Memory B cell (primary cell): ENCODE data around the gene IPO7.

Experiments
- ATAC-seq: fragments of 150-1000 bp; cut with Tn5 transposase; 2 replicates; pipeline ENCODE4 v1.10.0; 2021; ENCODE audit warnings: low read depth, mild to moderate bottlenecking, moderate library complexity
- DNase-seq, 2 donors: peaks; one replicate each; pipeline ENCODE4 v3.0.0; 2022; ENCODE audit warnings: low spot score in 2 of 2
- H3K27ac Mint-ChIP-seq: one replicate; pipeline ENCODE4 v1.8.0; 2022; ENCODE audit warnings: mild to moderate bottlenecking, moderate library complexity, mixed read lengths
- H3K27me3 Mint-ChIP-seq: one replicate; pipeline ENCODE4 v1.8.0; 2022; ENCODE audit warnings: mixed read lengths
- H3K36me3 Mint-ChIP-seq: one replicate; pipeline ENCODE4 v1.8.0; 2022; ENCODE audit warnings: mild to moderate bottlenecking, mixed read lengths
- H3K4me1 Mint-ChIP-seq: one replicate; pipeline ENCODE4 v1.8.0; 2022; ENCODE audit warnings: mixed read lengths
- H3K4me3 Mint-ChIP-seq: one replicate; pipeline ENCODE4 v1.8.0; 2022; ENCODE audit warnings: mild to moderate bottlenecking, moderate library complexity, mixed read lengths
- H3K9me3 Mint-ChIP-seq: one replicate; pipeline ENCODE4 v1.8.0; 2022; ENCODE audit warnings: mixed read lengths

IPO7 gene

DNA sequence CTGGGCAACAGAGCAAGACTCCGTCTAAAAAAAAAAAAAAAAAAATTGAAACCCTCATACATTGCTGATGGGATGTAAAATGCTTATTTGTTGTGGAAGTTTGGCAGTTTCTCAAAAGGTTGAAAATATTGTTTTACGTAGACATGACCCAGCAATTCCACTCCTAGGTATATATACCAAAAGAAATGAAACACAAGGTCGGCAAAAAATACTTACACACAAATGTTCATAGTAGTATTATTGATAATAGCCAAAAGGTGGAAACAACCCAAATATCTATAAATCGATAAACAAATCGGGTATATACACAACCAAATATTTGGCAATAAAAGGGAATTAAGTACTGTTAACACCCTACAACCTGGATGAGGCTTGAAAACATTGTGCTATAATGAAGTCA is 71.3 kb downstream of the IPO7 start:
- DNase-seq (no peak), ATAC-seq (no peak)
- Mint-ChIP-seq H3K27ac (no peak overlapping the region), H3K27me3 (no peaks in the 10 kb centered on the region), H3K9me3 (no peaks in the 10 kb centered on the region), H3K36me3 (no peaks in the 10 kb centered on the region), H3K4me1 (peaks cover 3% of the 10 kb centered on the region), H3K4me3 (no peak overlapping the region)

- Mint-ChIP-seq H3K27me3 (no peaks in the 10 kb centered on the region), H3K36me3 (peaks cover 3% of the 10 kb centered on the region), H3K4me3 (peak overlapping the region; percentile 89), H3K9me3 (no peaks in the 10 kb centered on the region), H3K4me1 (peaks cover 16% of the 10 kb centered on the region), H3K27ac (peak overlapping the region; percentile 98)
- DNase-seq (peak in 1 of 2 donors; percentile 27), ATAC-seq (no peak)
Observed at GRCh38 chr11:9459667-9460321, 75.3 kb downstream of the IPO7 start.

DNA sequence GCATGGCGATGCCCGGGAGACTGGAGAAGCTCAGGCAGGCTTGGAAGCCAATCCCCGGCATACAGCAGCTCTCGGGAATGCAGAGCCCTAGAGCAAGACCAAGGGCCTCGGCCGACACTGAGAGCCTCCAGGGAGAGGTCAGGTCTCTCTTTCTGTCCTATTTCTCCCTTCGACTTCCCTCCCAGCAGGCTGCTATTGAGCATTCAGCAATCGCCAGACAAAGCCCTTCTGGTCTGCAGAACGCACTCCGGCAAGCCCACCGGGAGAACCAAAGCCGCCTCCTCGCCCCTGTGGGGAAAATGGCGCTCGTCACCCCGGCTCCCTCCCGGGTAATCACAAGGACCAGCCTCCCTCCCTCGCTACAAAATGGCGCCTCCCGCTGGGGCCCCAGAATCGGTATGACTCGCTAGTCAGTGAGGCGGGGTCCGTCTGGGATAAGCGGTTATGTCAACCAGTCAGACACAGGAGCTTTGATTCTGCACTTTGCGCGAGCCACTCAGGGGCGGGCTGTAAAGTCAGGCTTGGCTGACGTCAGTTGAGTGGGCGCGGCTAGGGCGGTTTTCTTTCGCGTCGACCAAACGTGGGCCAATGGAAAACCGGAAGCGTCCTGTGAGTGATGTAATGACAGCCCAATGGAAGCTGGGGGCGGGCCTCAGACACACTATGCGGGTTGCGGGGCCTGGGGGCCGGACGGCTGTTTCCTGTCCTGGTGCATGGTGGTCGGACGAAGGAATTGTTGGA is 76.0 kb downstream of the IPO7 start, which contains the start of gene ZNF143:
ZNF143 (plus strand) TSS at position 691 of the 741 bp plus-strand sequence. CDS start 10,297 bp downstream, outside the sequence.
- H3K27ac Mint-ChIP-seq, result peak within 1 kb of the TSS; percentile 98
- peak within 1 kb of the TSS; percentile 89 for H3K4me3 Mint-ChIP-seq
- H3K9me3 Mint-ChIP-seq, result no peaks in the 10 kb centered on the region
- DNase-seq (peak; percentile 98 to 99), ATAC-seq (peak; percentile 78)
- H3K36me3 Mint-ChIP-seq, result peaks cover 3% of the 10 kb centered on the region
- H3K4me1 Mint-ChIP-seq, result peaks cover 16% of the 10 kb centered on the region
- H3K27me3 Mint-ChIP-seq, result no peaks in the 10 kb centered on the region

DNA sequence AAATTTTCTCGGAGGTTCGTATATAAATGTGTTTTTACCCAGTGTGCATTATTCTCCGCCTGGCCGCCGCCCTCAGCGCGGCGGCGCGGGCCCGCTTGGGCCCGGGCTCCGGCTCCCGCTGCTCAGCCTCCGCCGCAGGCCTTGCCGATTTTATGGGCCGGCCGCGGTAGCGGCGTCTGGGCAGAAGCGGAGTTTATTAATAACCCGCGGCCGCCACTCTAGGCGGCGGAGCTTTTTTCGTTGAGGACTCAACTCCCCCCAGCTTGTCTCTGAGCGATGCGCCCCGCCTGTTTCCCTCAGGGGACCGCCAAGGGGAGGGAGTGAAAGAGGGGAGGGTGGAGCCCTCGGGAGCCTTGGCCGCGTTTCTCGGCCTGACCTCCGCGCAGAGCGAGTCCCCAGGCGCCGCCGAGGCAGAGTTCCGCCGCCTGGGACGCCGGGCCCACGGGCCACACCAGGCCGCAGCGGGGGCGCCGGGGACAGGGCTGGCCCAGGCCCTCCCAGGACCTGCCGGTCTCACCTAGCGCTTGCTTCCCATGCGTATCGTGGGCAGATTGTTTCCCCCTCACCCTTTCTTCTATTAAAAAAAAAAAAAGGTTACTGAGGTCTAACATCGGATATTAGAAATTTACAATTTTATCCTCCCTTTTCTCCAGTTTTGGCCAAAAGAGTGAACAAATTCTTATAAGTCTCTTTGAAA is 76.8 kb downstream of the IPO7 start:
- peaks cover 16% of the 10 kb centered on the region for H3K4me1 Mint-ChIP-seq
- H3K4me3 Mint-ChIP-seq, result peak overlapping the region; percentile 89
- no peaks in the 10 kb centered on the region for H3K27me3 Mint-ChIP-seq
- peaks cover 3% of the 10 kb centered on the region for H3K36me3 Mint-ChIP-seq
- peak overlapping the region; percentile 98 for H3K27ac Mint-ChIP-seq
- DNase-seq, result peak; percentile 84 to 88
- peak; percentile 54 for ATAC-seq
- no peaks in the 10 kb centered on the region for H3K9me3 Mint-ChIP-seq

DNA sequence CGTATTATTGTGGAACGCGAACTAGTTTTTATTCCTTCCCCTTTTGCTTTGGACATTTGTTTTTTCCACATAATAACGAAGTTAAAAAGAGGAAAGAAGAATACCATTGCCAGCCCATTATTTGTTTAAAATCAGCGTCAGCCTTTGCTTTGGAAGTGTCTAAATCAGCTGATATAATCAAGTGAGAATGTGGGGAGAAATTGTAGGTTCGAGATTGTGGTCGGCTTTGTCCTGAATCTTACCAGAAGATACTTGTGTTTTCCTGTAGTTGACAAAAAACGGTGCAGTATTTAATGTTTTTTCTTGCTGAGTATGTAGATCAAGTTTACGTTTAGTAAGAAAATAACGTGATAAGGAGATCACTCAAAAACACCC is 77.3 kb downstream of the IPO7 start:
- Mint-ChIP-seq H3K4me3 (peak overlapping the region; percentile 89), H3K4me1 (peaks cover 18% of the 10 kb centered on the region), H3K9me3 (no peaks in the 10 kb centered on the region), H3K36me3 (peaks cover 3% of the 10 kb centered on the region), H3K27me3 (no peaks in the 10 kb centered on the region), H3K27ac (peak overlapping the region; percentile 98)
- DNase-seq, result peak in 1 of 2 donors; percentile 11
- ATAC-seq, result no peak

DNA sequence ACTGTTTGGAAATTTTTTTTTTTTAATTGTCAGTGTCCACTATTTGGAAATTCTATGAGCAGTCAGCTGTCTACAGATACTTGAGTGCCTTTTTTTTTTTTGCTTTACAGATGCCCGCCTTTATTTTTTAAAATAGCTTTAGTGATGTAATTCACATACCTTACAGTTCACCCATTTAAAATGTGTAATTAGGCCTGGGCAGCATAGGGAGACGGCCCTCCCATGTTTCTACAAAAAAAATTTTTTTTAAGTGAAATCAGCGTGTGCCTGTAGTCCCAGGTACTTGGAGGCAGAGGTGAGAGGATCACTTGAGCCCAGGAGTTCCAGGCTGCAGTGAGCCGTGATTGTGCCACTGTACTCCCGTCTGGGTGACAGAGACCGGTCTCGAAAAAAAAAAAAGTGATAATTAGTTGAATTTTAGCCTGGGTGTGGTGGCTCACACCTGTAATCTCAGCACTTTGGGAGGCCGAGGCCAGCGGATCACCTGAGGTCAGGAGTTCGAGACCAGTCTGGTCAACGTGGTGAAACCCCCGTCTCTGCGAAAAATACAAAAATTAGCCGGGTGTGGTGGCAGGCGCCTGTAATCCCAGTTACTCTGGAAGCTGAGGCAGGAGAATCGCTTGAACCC is 77.8 kb downstream of the IPO7 start:
- H3K4me3 Mint-ChIP-seq, result peak overlapping the region; percentile 89
- peak overlapping the region; percentile 98 for H3K27ac Mint-ChIP-seq
- ATAC-seq, result no peak
- no peaks in the 10 kb centered on the region for H3K27me3 Mint-ChIP-seq
- H3K36me3 Mint-ChIP-seq, result peaks cover 4% of the 10 kb centered on the region
- peaks cover 20% of the 10 kb centered on the region for H3K4me1 Mint-ChIP-seq
- H3K9me3 Mint-ChIP-seq, result no peaks in the 10 kb centered on the region
- DNase-seq, result no peak

DNA sequence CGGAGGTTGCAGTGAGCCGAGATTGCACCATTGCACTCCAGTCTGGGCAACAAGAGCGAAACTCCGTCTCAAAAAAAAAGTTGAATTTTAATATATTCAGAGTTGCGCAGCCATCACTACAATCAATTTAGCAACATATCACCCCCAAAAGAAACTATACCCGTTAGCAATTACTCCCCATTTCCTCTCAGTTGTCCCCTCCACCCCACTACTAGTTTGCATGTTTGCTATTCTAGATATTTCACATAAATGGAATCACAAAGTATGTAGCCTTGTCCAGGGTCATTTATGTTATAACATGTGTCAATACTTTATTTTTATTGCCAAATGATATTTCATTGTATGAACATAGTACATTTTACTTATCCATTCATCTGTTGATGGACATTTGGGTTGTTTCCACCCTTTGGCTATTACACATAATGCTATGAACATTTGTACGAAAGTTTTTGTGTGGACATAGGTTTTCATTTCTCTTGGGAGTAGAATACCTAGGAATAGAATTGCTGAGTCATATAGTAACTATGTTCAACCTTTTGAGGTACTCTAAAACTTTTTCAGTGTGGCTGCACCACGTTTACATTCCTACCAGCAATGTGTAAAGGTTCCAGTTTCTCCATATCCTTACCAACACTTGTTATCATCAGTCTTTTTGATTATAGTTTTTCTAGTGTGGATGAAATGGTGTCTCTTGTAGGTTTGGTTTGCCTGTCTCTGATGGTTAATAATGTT is 78.5 kb downstream of the IPO7 start:
- H3K9me3 Mint-ChIP-seq, result no peaks in the 10 kb centered on the region
- peaks cover 7% of the 10 kb centered on the region for H3K36me3 Mint-ChIP-seq
- DNase-seq, result no peak
- peak overlapping the region; percentile 81 for H3K4me3 Mint-ChIP-seq
- peak overlapping the region; percentile 98 for H3K27ac Mint-ChIP-seq
- no peaks in the 10 kb centered on the region for H3K27me3 Mint-ChIP-seq
- no peak for ATAC-seq
- peaks cover 20% of the 10 kb centered on the region for H3K4me1 Mint-ChIP-seq

GRCh38 chr11:9470765-9471164 is 86.3 kb downstream of the IPO7 start:
- Mint-ChIP-seq H3K36me3 (peaks cover 23% of the 10 kb centered on the region), H3K4me1 (peaks cover 10% of the 10 kb centered on the region), H3K9me3 (no peaks in the 10 kb centered on the region), H3K4me3 (no peak overlapping the region), H3K27ac (peak overlapping the region; percentile 33), H3K27me3 (no peaks in the 10 kb centered on the region)
- DNase-seq, result no peak
- ATAC-seq, result no peak

DNA sequence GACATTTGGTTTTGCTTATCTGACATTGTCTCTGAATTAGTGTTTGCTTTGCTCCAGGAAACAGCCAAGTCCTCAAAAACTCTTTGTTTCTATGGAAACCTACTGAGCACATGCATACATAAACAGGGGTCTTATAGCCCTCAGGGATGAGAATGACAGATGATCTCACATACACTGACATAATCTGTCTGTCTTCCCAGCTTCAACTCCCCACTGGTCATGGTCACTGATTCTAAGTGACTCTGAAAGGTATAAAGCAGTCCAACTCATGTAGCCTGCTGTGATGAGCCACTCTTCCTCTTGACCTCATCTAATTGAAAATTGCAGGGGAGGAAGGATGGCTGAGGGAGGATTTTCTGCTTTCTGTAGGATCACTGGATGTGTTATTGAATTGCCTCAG is 89.0 kb downstream of the IPO7 start:
- Mint-ChIP-seq H3K4me3 (no peak overlapping the region), H3K36me3 (peaks cover 26% of the 10 kb centered on the region), H3K27ac (no peak overlapping the region), H3K9me3 (no peaks in the 10 kb centered on the region), H3K4me1 (peaks cover 7% of the 10 kb centered on the region), H3K27me3 (no peaks in the 10 kb centered on the region)
- no peak for DNase-seq
- ATAC-seq, result no peak

DNA sequence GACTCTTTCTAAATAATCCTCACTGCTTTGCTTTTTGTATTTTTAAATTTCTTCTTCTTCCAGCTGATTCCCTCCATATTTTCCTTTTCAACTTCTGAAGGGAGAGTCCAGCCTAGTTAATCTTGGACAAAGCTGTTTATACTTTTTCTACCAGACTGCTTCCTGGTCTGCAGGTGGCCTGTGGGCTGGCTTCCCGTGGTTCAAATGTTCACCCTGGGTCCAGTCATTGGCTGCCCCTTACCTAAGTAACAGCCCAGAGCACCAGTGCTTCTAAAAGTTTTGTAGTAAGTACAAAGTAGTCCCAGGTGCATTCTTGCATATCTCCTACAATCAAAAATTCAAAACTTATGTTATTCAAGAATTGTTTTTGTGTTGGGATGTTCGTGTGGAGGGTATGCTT is 95.4 kb downstream of the IPO7 start:
- Mint-ChIP-seq H3K4me3 (no peak overlapping the region), H3K27me3 (no peaks in the 10 kb centered on the region), H3K27ac (no peak overlapping the region), H3K36me3 (peaks cover 19% of the 10 kb centered on the region), H3K4me1 (no peaks in the 10 kb centered on the region), H3K9me3 (no peaks in the 10 kb centered on the region)
- DNase-seq (no peak), ATAC-seq (no peak)

DNA sequence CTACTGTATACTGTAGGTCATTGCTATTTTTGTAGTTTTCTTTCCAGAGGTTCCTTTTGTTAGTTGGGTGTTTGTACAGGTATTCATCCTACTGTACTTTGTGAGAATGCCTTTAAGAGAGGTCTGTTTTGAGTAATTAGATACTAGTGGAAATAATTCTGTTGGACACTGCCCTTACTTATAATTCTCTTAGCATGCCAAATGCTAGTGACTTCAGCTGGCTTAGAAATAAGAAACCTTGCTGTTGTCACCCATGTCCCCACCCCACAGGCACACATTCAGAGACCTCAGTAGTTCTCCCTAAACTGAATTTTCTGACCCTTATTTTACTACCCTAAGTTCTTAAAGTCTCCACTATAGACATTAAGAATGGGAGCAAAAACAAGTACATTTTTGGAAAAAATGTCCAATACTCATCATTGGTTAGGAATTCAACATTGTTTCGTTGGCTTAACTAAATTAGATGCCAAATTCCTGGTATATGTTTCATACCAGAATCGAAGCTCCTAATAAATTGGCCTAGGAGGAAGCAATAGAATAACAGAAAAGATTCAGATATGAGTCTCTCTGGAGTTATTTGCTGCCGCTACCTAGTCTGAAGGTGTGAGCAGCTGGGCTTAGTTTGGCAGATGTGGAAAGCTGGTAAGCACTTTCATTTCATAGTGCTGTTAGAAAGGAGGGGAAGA is 104.8 kb downstream of the IPO7 start:
- H3K27ac Mint-ChIP-seq, result peak overlapping the region; percentile 45
- no peaks in the 10 kb centered on the region for H3K9me3 Mint-ChIP-seq
- peaks cover 5% of the 10 kb centered on the region for H3K4me1 Mint-ChIP-seq
- peaks cover 18% of the 10 kb centered on the region for H3K36me3 Mint-ChIP-seq
- H3K27me3 Mint-ChIP-seq, result no peaks in the 10 kb centered on the region
- DNase-seq, result no peak
- no peak for ATAC-seq
- no peak overlapping the region for H3K4me3 Mint-ChIP-seq

- peaks cover 20% of the 10 kb centered on the region for H3K36me3 Mint-ChIP-seq
- no peak overlapping the region for H3K27ac Mint-ChIP-seq
- peaks cover 5% of the 10 kb centered on the region for H3K4me1 Mint-ChIP-seq
- H3K27me3 Mint-ChIP-seq, result no peaks in the 10 kb centered on the region
- ATAC-seq, result no peak
- no peak for DNase-seq
- H3K4me3 Mint-ChIP-seq, result no peak overlapping the region
- H3K9me3 Mint-ChIP-seq, result no peaks in the 10 kb centered on the region
Observed at GRCh38 chr11:9490376-9490775, 105.9 kb downstream of the IPO7 start.

GRCh38 chr11:9493492-9493891 is 109.0 kb downstream of the IPO7 start:
- Mint-ChIP-seq H3K9me3 (no peaks in the 10 kb centered on the region), H3K27ac (no peak overlapping the region), H3K4me1 (peaks cover 2% of the 10 kb centered on the region), H3K36me3 (peaks cover 29% of the 10 kb centered on the region), H3K4me3 (no peak overlapping the region), H3K27me3 (no peaks in the 10 kb centered on the region)
- DNase-seq (no peak), ATAC-seq (no peak)
